ENCODE measurements around the gene TCP1. TPM values are rescaled to one million over a fixed set of nuclear protein-coding genes. Genes with fewer than 3 reads are reported as not detected.

TCP1 gene
- total RNA-seq, 1 experiment from 2014 or later = 406 TPM

Other genes starting within 250 kb of the TCP1 start
- gene SOD2, start 96.4 kb downstream of the TCP1 start, total RNA-seq (2014; rRNA removed; shearing (Covaris generic)) = 90.8 and 114 TPM in 2 replicates
- 58.1 and 63.1 TPM in 2 replicates for gene WTAP, start 62.1 kb downstream of the TCP1 start, total RNA-seq (2014; rRNA removed; shearing (Covaris generic))
- 73.0 and 108 TPM in 2 replicates for gene ACAT2, start 27.6 kb downstream of the TCP1 start, total RNA-seq (2014; rRNA removed; shearing (Covaris generic))
- gene MRPL18, start 865 bp upstream of the TCP1 start, total RNA-seq (2014; rRNA removed; shearing (Covaris generic)) = 90.2 and 99.0 TPM in 2 replicates
- gene PNLDC1, start 10.7 kb upstream of the TCP1 start, total RNA-seq (2014; rRNA removed; shearing (Covaris generic)) = not detected in 2 replicates
- under 0.01 TPM in 1 of 2 replicates, not detected in the other for gene MAS1, start 101.4 kb upstream of the TCP1 start, total RNA-seq (2014; rRNA removed; shearing (Covaris generic))
- 27.9 and 29.4 TPM in 2 replicates for gene IGF2R, start 179.5 kb upstream of the TCP1 start, total RNA-seq (2014; rRNA removed; shearing (Covaris generic))